K562 (cell line): ENCODE data around the gene NAPA. TPM values are rescaled to one million over a fixed set of nuclear protein-coding genes. Genes with fewer than 3 reads are reported as not detected.

Experiments
- ARID4B ChIP-seq: sonication (generic); formaldehyde crosslinking; IDR thresholded peaks from 2 replicates; pipeline ENCODE4 v1.8.0; 2022; ENCODE audit warnings: mild to moderate bottlenecking, missing genetic modification reagents
- CHD2 ChIP-seq: IDR thresholded peaks from 2 replicates; pipeline ENCODE4 v1.6.1; 2011; ENCODE audit warnings: low read depth, low read length
- CUX1 ChIP-seq: fragments of 200-800 bp; sonication (Bioruptor generic); IDR thresholded peaks from 2 replicates; pipeline ENCODE4 v1.6.1; 2016; ENCODE audit warnings: missing genetic modification characterization, missing compliant biosample characterization
- HDAC3 ChIP-seq: fragments of 450-650 bp; IDR thresholded peaks from 2 replicates; pipeline ENCODE4 v1.6.1; 2018; ENCODE audit warnings: borderline replicate concordance, mild to moderate bottlenecking, moderate library complexity; ENCODE audit not compliant: partially characterized antibody
- PBX2 ChIP-seq, 2 experiments: IDR thresholded peaks in 1 of 2; conservative IDR thresholded peaks in 1 of 2; 2 replicates each; pipeline ENCODE4 v1.6.1; 2016; ENCODE audit warnings: low read depth in 2 of 2, mild to moderate bottlenecking in 1 of 2, missing compliant biosample characterization in 1 of 2, missing genetic modification characterization in 1 of 2, moderate library complexity in 1 of 2
- POLR2H ChIP-seq: IDR thresholded peaks from 2 replicates; pipeline ENCODE4 v1.6.1; 2016; ENCODE audit warnings: missing genetic modification characterization, low read depth, mild to moderate bottlenecking, control low read depth, missing compliant biosample characterization, moderate library complexity
- RAD21 ChIP-seq, 2 experiments: fragments of 250-450 bp in 1 of 2; fragments of 450-650 bp in 1 of 2; sonication (Bioruptor Pico) in 1 of 2; formaldehyde crosslinking in 1 of 2; IDR thresholded peaks in 1 of 2; conservative IDR thresholded peaks in 1 of 2; 2 replicates each; pipeline versions ENCODE4 v1.4.0 to v1.8.0; 2020 to 2022; ENCODE audit warnings: mild to moderate bottlenecking in 2 of 2, moderate library complexity in 1 of 2
- ZC3H8 ChIP-seq: fragments of 450-650 bp; IDR thresholded peaks from 2 replicates; pipeline ENCODE4 v1.6.1; 2017
- ZNF263 ChIP-seq: sonication (generic); formaldehyde crosslinking; IDR thresholded peaks from 2 replicates; pipeline ENCODE4 v1.8.0; 2022; ENCODE audit warnings: mild to moderate bottlenecking, missing genetic modification reagents, borderline replicate concordance
- polyA plus RNA-seq, 8 experiments: library from polyadenylated mRNA; depleted of rRNA in 4 of 8; stranded (reverse) in 5 of 8; unstranded in 3 of 8; fragments of >200 nt; fragmentation: Nextera tagmentation in 2 of 8; fragmentation: Illumina TruSeq in 1 of 8; extraction: Ambion mirVana in 2 of 8; extraction: Trizol in 1 of 8; gene quantifications; 2 replicates each; pipeline versions ENCODE4 v1.2.1 to v1.2.3, GENCODE V29; 2011 to 2014; ENCODE audit warnings: inconsistent platforms in 1 of 8, missing spikeins in 1 of 8
- total RNA-seq, 7 experiments: library from RNA; depleted of rRNA in 6 of 7; stranded (reverse); fragments of >200 nt in 6 of 7; fragmentation: Illumina TruSeq in 2 of 7; extraction: Trizol in 2 of 7; gene quantifications; 2 replicates each; pipeline versions ENCODE4 v1.2.1 to v1.2.3, GENCODE V29; 2011 to 2021; ENCODE audit warnings: low replicate concordance in 1 of 7

Gene NAPA
- total and polyA plus RNA-seq, 9 of the 15 experiments (the other 6 are each of a cell fraction or from before 2014, with no cell fraction given) = 5.4 to 98.6 (median 77.5) TPM

GRCh38 chr19:47483800-47484690, 30.8 kb downstream of the NAPA start, which contains the start of gene KPTN (continued):
- no peak for TF ChIP-seq CUX1
- no peak for TF ChIP-seq ZC3H8
- peak; percentile 79 for TF ChIP-seq ARID4B
- TF ChIP-seq PBX2 (CRISPR knock-in tag; IDR thresholded peaks at IDR 0.05; ENCODE audit: low read depth) = no peak
- no peak for TF ChIP-seq PBX2 (tag; conservative IDR thresholded peaks at IDR 0.05; ENCODE audit: low read depth)
- TF ChIP-seq RAD21 (CRISPR knock-in tag; conservative IDR thresholded peaks at IDR 0.05 in 1 of 2, IDR thresholded peaks at IDR 0.05 in 1 of 2) = peak; percentile 69 to 83
- TF ChIP-seq POLR2H (tag) = peak; percentile 65; the same call in 1 of the 2 replicates
- no peak for TF ChIP-seq HDAC3
- 0 out of 2 replicates have a peak, but pooled peaks have one; percentile 14 for TF ChIP-seq CHD2
- no peak for TF ChIP-seq ZNF263 (CRISPR knock-in tag)
